Epithelial cell of esophagus (primary cell): Measurements from ENCODE around the gene LMF1.

Experiments used
- DNase-seq: peaks from one replicate; pipeline ENCODE4 v3.0.0; 2010; ENCODE audit warnings: low read depth
- H3K4me3 ChIP-seq: 2 replicates; pipeline ENCODE4 v1.5.1; 2011; ENCODE audit warnings: mild to moderate bottlenecking, low read length, control low read depth
- CTCF ChIP-seq: IDR thresholded peaks from 2 replicates; pipeline ENCODE4 v1.5.1; 2011; ENCODE audit warnings: low read depth, mild to moderate bottlenecking, low read length, control low read depth, inconsistent platforms; ENCODE audit not compliant: insufficient read depth; ENCODE audit errors: missing control alignments

The LMF1 gene

DNA sequence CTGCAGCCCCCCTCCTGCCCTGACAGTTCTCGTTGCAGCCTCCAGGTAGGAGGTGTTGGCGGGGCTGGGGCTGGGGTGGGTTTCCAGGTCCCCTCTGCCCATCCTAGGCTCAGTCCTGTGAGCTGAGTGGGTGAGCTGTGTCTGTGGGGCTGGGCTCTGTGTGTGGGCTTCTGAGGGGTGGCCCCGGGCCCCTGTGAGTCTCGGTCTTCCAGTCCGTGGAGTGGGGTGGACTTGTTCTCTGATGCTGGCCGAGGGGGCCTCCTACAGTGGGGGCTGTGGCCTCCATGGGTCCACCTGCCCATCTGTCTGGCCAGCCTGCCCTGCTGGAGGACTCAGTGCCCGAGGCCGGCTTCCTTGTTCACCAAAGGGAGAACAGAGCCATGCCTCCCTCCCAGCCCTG lies 43.4 kb upstream of the LMF1 start:
- H3K4me3 ChIP-seq, result no peak overlapping the region
- no peak for DNase-seq
- TF ChIP-seq CTCF, result no peak

DNA sequence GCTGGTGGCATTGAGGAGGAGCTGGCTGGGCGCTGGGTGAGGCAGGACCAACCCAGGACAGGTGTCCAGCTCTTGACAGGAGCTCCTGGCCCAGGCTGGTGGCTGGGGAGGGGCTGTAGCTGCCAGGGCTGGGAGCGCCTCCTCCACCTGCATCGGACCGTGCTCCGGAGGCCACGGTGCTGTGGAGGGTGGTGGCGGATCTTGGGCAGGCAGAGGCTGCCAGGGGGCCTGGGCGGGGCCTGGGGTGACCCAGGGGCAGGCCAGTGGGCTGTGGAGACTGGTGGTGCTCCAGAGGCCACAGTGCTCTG lies 42.8 kb upstream of the LMF1 start:
- DNase-seq, result no peak
- no peak overlapping the region for H3K4me3 ChIP-seq
- TF ChIP-seq CTCF, result no peak

- no peak for TF ChIP-seq CTCF
- H3K4me3 ChIP-seq, result no peak overlapping the region
- DNase-seq, result no peak
Observed at GRCh38 chr16:1012722-1013592, 42.2 kb upstream of the LMF1 start.

- H3K4me3 ChIP-seq, result no peak overlapping the region
- no peak for DNase-seq
- TF ChIP-seq CTCF, result no peak
Observed at GRCh38 chr16:1012135-1012534, 41.4 kb upstream of the LMF1 start.

GRCh38 chr16:1011316-1012082 lies 40.7 kb upstream of the LMF1 start:
- H3K4me3 ChIP-seq, result no peak overlapping the region
- TF ChIP-seq CTCF, result no peak
- DNase-seq, result no peak

DNA sequence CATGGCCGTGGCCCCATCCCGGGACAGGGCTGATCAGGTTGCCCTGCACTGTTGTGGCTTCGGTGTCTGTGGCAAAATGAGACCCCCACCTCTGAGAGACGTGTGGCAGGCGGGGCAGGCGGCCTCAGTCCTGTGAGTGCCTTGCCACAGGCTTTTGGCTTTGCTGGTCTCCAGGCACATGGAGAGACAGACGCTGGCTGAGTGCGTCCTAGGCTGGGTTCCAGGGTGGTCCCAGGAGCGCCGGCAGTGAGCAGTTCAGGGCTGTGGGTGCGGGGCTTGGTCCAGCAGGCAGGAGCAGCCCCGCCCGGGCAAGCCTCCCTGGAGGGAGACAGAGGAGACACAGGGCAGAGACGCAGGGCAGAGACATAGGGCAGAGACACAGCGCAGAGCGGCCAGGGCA lies 40.0 kb upstream of the LMF1 start:
- no peak overlapping the region for H3K4me3 ChIP-seq
- no peak for TF ChIP-seq CTCF
- DNase-seq, result no peak
